HTERT RPE-1 (cell line): ENCODE data around the gene IL18R1.

Experiments
- in situ Hi-C: fragments of 300-500 bp; cut with MboI; formaldehyde crosslinking; loops from 4 replicates; pipeline ENCODE4 v1.14.3; 2020; ENCODE audit warnings: low sequenced_read_pairs

Gene IL18R1

GRCh38 chr2:102432386-102432785 is 76.8 kb downstream of the IL18R1 start:
- in situ Hi-C loops: no loop called here

GRCh38 chr2:102433973-102434654 is 78.5 kb downstream of the IL18R1 start:
- in situ Hi-C loops: no loop called here

- in situ Hi-C loops: no loop called here
Observed at GRCh38 chr2:102434655-102435381, 79.2 kb downstream of the IL18R1 start.

GRCh38 chr2:102435741-102436140 is 80.1 kb downstream of the IL18R1 start:
- in situ Hi-C loops: no loop called here

- in situ Hi-C loops: no loop called here
Observed at GRCh38 chr2:102436323-102436722, 80.7 kb downstream of the IL18R1 start.

GRCh38 chr2:102437122-102437521 is 81.5 kb downstream of the IL18R1 start:
- in situ Hi-C loops: no loop called here

- in situ Hi-C loops: no loop called here
Observed at GRCh38 chr2:102438111-102438510, 82.5 kb downstream of the IL18R1 start.

- in situ Hi-C loops: no loop called here
Observed at GRCh38 chr2:102438578-102438977, 83.0 kb downstream of the IL18R1 start.

- in situ Hi-C loops: no loop called here
Observed at GRCh38 chr2:102439065-102439695, 83.6 kb downstream of the IL18R1 start.

GRCh38 chr2:102442967-102443828 is 87.6 kb downstream of the IL18R1 start:
- in situ Hi-C loops: no loop called here

- in situ Hi-C loops: no loop called here
Observed at GRCh38 chr2:102444233-102444632, 88.6 kb downstream of the IL18R1 start.

- in situ Hi-C loops: no loop called here
Observed at GRCh38 chr2:102446936-102447335, 91.3 kb downstream of the IL18R1 start.
